ENCODE measurements around the gene RACGAP1.

RACGAP1 gene

GRCh38 chr12:49941556-49942511 is 83.5 kb downstream of the RACGAP1 start:
- no peak for DNase-seq (ENCODE audit: low read depth, low spot score)

GRCh38 chr12:49939707-49940106 is 85.6 kb downstream of the RACGAP1 start:
- DNase-seq (ENCODE audit: low read depth, low spot score) = no peak

DNA sequence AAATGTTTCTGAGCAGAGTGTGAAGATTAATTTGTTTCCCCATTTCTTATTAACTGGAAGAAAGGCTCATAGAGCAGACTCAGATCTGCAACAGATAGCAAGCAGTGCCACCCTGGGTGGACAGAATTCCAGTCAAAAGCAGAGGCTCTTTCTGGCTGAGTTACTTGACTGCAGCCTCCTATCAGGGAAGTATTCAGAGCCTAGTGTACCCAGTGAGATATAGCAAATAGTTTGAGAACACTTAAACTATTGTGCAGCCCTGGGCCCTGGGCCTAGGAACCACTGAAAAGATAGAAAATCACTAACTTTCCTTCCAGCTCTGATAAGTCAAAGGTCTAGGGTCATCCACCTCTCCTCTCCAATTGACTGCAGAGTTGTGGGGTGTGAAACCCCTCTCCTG is 86.0 kb downstream of the RACGAP1 start:
- DNase-seq (ENCODE audit: low read depth, low spot score) = no peak
